RWPE2 (cell line): ENCODE measurements around the gene PCARE.
A peak's percentile ranks its signal among the peaks of the same experiment; 100 is the strongest.

Experiments
- ATAC-seq: fragments of 200-7000 bp; cut with Tn5 transposase; 3 replicates; pipeline ENCODE4 v1.9.1; 2021; ENCODE audit warnings: low read depth
- DNase-seq: peaks from one replicate; pipeline ENCODE4 v3.0.0-alpha.2; 2020; ENCODE audit warnings: low spot score
- H3K27ac ChIP-seq: fragments of 450-650 bp; 2 replicates; pipeline ENCODE4 v1.5.1; 2017; ENCODE audit warnings: mild to moderate bottlenecking; ENCODE audit not compliant: poor library complexity, severe bottlenecking
- H3K27me3 ChIP-seq: fragments of 250-450 bp; sonication (Bioruptor Pico); 2 replicates; pipeline ENCODE4 v1.5.1; 2021; ENCODE audit warnings: mild to moderate bottlenecking, moderate library complexity; ENCODE audit not compliant: insufficient read depth, poor library complexity, severe bottlenecking
- H3K36me3 ChIP-seq: fragments of 250-450 bp; sonication (Bioruptor Pico); 2 replicates; pipeline ENCODE4 v1.5.1; 2020; ENCODE audit warnings: low read depth, mild to moderate bottlenecking, moderate library complexity
- H3K4me1 ChIP-seq: fragments of 250-450 bp; sonication (Bioruptor Pico); 2 replicates; pipeline ENCODE4 v1.5.1; 2021; ENCODE audit warnings: mild to moderate bottlenecking, moderate library complexity; ENCODE audit not compliant: insufficient read depth, poor library complexity, severe bottlenecking
- H3K4me3 ChIP-seq: fragments of 250-450 bp; sonication (Bioruptor Pico); 2 replicates; pipeline ENCODE4 v1.5.1; 2021; ENCODE audit warnings: mild to moderate bottlenecking, moderate library complexity; ENCODE audit not compliant: severe bottlenecking
- H3K9me3 ChIP-seq: fragments of 250-450 bp; sonication (Bioruptor Pico); 2 replicates; pipeline ENCODE4 v1.5.1; 2021; ENCODE audit warnings: mild to moderate bottlenecking, moderate library complexity; ENCODE audit not compliant: severe bottlenecking
- CTCF ChIP-seq: fragments of 450-650 bp; IDR thresholded peaks from one replicate; pipeline ENCODE4 v1.5.1; 2017; ENCODE audit warnings: mild to moderate bottlenecking, moderate library complexity; ENCODE audit not compliant: poor library complexity, severe bottlenecking

Gene PCARE

GRCh38 chr2:29074411-29074810 lies at the start of gene PCARE:
PCARE (minus strand) TSS chr2:29074523; CDS start chr2:29074261, 262 bp downstream.
- no peak within 1 kb of the TSS for H3K4me3 ChIP-seq
- H3K36me3 ChIP-seq = no peaks in the 10 kb centered on the region
- DNase-seq = no peak
- no peak for TF ChIP-seq CTCF
- no peaks in the 10 kb centered on the region for H3K27me3 ChIP-seq
- H3K27ac ChIP-seq = no peak within 1 kb of the TSS
- no peak for ATAC-seq
- H3K4me1 ChIP-seq = no peaks in the 10 kb centered on the region
- H3K9me3 ChIP-seq = no peaks in the 10 kb centered on the region

- H3K4me3 ChIP-seq = no peak overlapping the region
- no peak for TF ChIP-seq CTCF
- H3K36me3 ChIP-seq = peaks cover 82% of the 10 kb centered on the region
- ATAC-seq (peak; percentile 95), DNase-seq (peak; percentile 72)
- peak overlapping the region; percentile 95 for H3K27ac ChIP-seq
- H3K27me3 ChIP-seq = no peaks in the 10 kb centered on the region
- peaks cover 18% of the 10 kb centered on the region for H3K9me3 ChIP-seq
- peaks cover 43% of the 10 kb centered on the region for H3K4me1 ChIP-seq
Measured at GRCh38 chr2:29123617-29124349, 49.5 kb upstream of the PCARE start.

- no peak overlapping the region for H3K27ac ChIP-seq
- ATAC-seq (no peak), DNase-seq (no peak)
- no peaks in the 10 kb centered on the region for H3K27me3 ChIP-seq
- H3K9me3 ChIP-seq = peaks cover 18% of the 10 kb centered on the region
- TF ChIP-seq CTCF = no peak
- peaks cover 57% of the 10 kb centered on the region for H3K4me1 ChIP-seq
- no peak overlapping the region for H3K4me3 ChIP-seq
- peaks cover 58% of the 10 kb centered on the region for H3K36me3 ChIP-seq
Measured at GRCh38 chr2:29120846-29121245, 46.5 kb upstream of the PCARE start.

GRCh38 chr2:29119211-29119610 lies 44.9 kb upstream of the PCARE start:
- H3K27ac ChIP-seq = peak overlapping the region; percentile 98
- no peaks in the 10 kb centered on the region for H3K27me3 ChIP-seq
- H3K4me3 ChIP-seq = no peak overlapping the region
- no peak for ATAC-seq
- no peak for DNase-seq
- no peak for TF ChIP-seq CTCF
- H3K4me1 ChIP-seq = peaks cover 56% of the 10 kb centered on the region
- peaks cover 42% of the 10 kb centered on the region for H3K36me3 ChIP-seq
- peaks cover 4% of the 10 kb centered on the region for H3K9me3 ChIP-seq

GRCh38 chr2:29117636-29118303 lies 43.4 kb upstream of the PCARE start:
- H3K27me3 ChIP-seq = no peaks in the 10 kb centered on the region
- no peak for TF ChIP-seq CTCF
- DNase-seq (no peak), ATAC-seq (peak; percentile 68)
- H3K4me3 ChIP-seq = no peak overlapping the region
- no peaks in the 10 kb centered on the region for H3K9me3 ChIP-seq
- H3K4me1 ChIP-seq = peaks cover 48% of the 10 kb centered on the region
- peaks cover 31% of the 10 kb centered on the region for H3K36me3 ChIP-seq
- peak overlapping the region; percentile 98 for H3K27ac ChIP-seq
